Liver (tissue), 9 donors: ENCODE results near the gene DDX19B. TPM values are rescaled to one million over a fixed set of nuclear protein-coding genes. Genes with fewer than 3 reads are reported as not detected.

ENCODE experiments used
- DNase-seq: peaks from one replicate; pipeline ENCODE4 v3.0.0-alpha.2; 2017; ENCODE audit warnings: low spot score
- H3K27ac ChIP-seq, 2 donors: one replicate each; pipeline ENCODE4 v1.7.0; 2013; ENCODE audit warnings: inconsistent platforms in 2 of 2, low read length in 2 of 2, control low read depth in 1 of 2, low read depth in 1 of 2, mild to moderate bottlenecking in 1 of 2
- H3K27me3 ChIP-seq, 4 donors: one replicate each; pipeline versions ENCODE4 v1.6.1 to v1.7.0; 2013; ENCODE audit warnings: low read length in 3 of 4, inconsistent platforms in 1 of 4, mild to moderate bottlenecking in 1 of 4, moderate library complexity in 1 of 4; ENCODE audit not compliant: control insufficient read depth in 4 of 4, insufficient read depth in 4 of 4
- H3K36me3 ChIP-seq, 4 donors: one replicate each; pipeline versions ENCODE4 v1.6.1 to v1.7.0; 2013; ENCODE audit warnings: low read length in 3 of 4, mild to moderate bottlenecking in 3 of 4, low read depth in 1 of 4, moderate library complexity in 1 of 4; ENCODE audit not compliant: control insufficient read depth in 4 of 4, insufficient read depth in 3 of 4
- H3K4me1 ChIP-seq, 4 donors: one replicate each; pipeline versions ENCODE4 v1.6.1 to v1.7.0; 2013; ENCODE audit warnings: low read length in 3 of 4, mild to moderate bottlenecking in 3 of 4, moderate library complexity in 1 of 4; ENCODE audit not compliant: control insufficient read depth in 4 of 4, insufficient read depth in 4 of 4
- H3K4me3 ChIP-seq, 3 donors: one replicate each; pipeline versions ENCODE4 v1.6.1 to v1.7.0; 2013; ENCODE audit warnings: low read length in 3 of 3, control low read depth in 1 of 3, low read depth in 1 of 3, mild to moderate bottlenecking in 1 of 3
- H3K9ac ChIP-seq, 2 donors: one replicate each; pipeline ENCODE4 v1.7.0; 2013; ENCODE audit warnings: low read length in 2 of 2, mild to moderate bottlenecking in 2 of 2, moderate library complexity in 2 of 2, control low read depth in 1 of 2, low read depth in 1 of 2
- H3K9me3 ChIP-seq, 4 donors: one replicate each; pipeline versions ENCODE4 v1.6.1 to v1.7.0; 2013; ENCODE audit warnings: low read length in 3 of 4; ENCODE audit not compliant: control insufficient read depth in 4 of 4
- ATF3 ChIP-seq: IDR thresholded peaks from 2 replicates; pipeline ENCODE4 v1.6.1; 2016; ENCODE audit warnings: antibody characterized with exemption
- CTCF ChIP-seq: fragments of 150-350 bp; IDR thresholded peaks from 2 replicates; pipeline ENCODE4 v1.5.1; 2017; ENCODE audit warnings: improper control_type of control experiment, low read depth, low read length; ENCODE audit not compliant: missing input control
- EGR1 ChIP-seq, 2 donors: IDR thresholded peaks; 2 replicates each; pipeline ENCODE4 v1.6.1; 2016 to 2018; ENCODE audit warnings: antibody characterized with exemption in 2 of 2, low read depth in 2 of 2
- FOXA1 ChIP-seq: IDR thresholded peaks from 2 replicates; pipeline ENCODE4 v1.6.1; 2016; ENCODE audit warnings: antibody characterized with exemption
- FOXA2 ChIP-seq: IDR thresholded peaks from 2 replicates; pipeline ENCODE4 v1.6.1; 2016; ENCODE audit warnings: antibody characterized with exemption
- GABPA ChIP-seq, 2 donors: IDR thresholded peaks in 1 of 2; conservative IDR thresholded peaks in 1 of 2; 2 replicates each; pipeline ENCODE4 v1.6.1; 2016; ENCODE audit warnings: antibody characterized with exemption in 2 of 2, mild to moderate bottlenecking in 1 of 2, moderate library complexity in 1 of 2
- HNF4A ChIP-seq, 2 donors: conservative IDR thresholded peaks; 2 replicates each; pipeline ENCODE4 v1.6.1; 2016; ENCODE audit warnings: antibody characterized with exemption in 2 of 2, mild to moderate bottlenecking in 2 of 2
- HNF4G ChIP-seq: IDR thresholded peaks from 2 replicates; pipeline ENCODE4 v1.6.1; 2016; ENCODE audit warnings: antibody characterized with exemption
- JUND ChIP-seq, 2 donors: IDR thresholded peaks; 2 replicates each; pipeline ENCODE4 v1.6.1; 2016; ENCODE audit warnings: antibody characterized with exemption in 2 of 2
- MAX ChIP-seq: IDR thresholded peaks from 2 replicates; pipeline ENCODE4 v1.6.1; 2016; ENCODE audit warnings: antibody characterized with exemption
- NR2F2 ChIP-seq: IDR thresholded peaks from 2 replicates; pipeline ENCODE4 v1.6.1; 2016; ENCODE audit warnings: antibody characterized with exemption
- RAD21 ChIP-seq, 2 donors: IDR thresholded peaks; 2 replicates each; pipeline ENCODE4 v1.6.1; 2016; ENCODE audit warnings: antibody characterized with exemption in 2 of 2, mild to moderate bottlenecking in 2 of 2
- REST ChIP-seq: IDR thresholded peaks from 2 replicates; pipeline ENCODE4 v1.6.1; 2016; ENCODE audit warnings: antibody characterized with exemption, mild to moderate bottlenecking
- RXRA ChIP-seq, 2 donors: IDR thresholded peaks; 2 replicates each; pipeline ENCODE4 v1.6.1; 2017 to 2018; ENCODE audit warnings: antibody characterized with exemption in 2 of 2, mild to moderate bottlenecking in 1 of 2
- SP1 ChIP-seq: IDR thresholded peaks from 2 replicates; pipeline ENCODE4 v1.6.1; 2018; ENCODE audit warnings: antibody characterized with exemption, mild to moderate bottlenecking
- TAF1 ChIP-seq: conservative IDR thresholded peaks from 2 replicates; pipeline ENCODE4 v1.6.1; 2016; ENCODE audit warnings: antibody characterized with exemption, mild to moderate bottlenecking
- YY1 ChIP-seq: IDR thresholded peaks from 2 replicates; pipeline ENCODE4 v1.6.1; 2016; ENCODE audit warnings: antibody characterized with exemption, mild to moderate bottlenecking
- ZBTB33 ChIP-seq: IDR thresholded peaks from 2 replicates; pipeline ENCODE4 v1.6.1; 2016; ENCODE audit warnings: antibody characterized with exemption
- WGBS: extraction: QIAGEN DNeasy Blood & Tissue Kit; methylation state at CpG from one replicate; pipeline ENCODE4 v1.1.7; 2013; 5-methylcytosine and 5-hydroxymethylcytosine counted together
- polyA plus RNA-seq, 2 donors: library from polyadenylated mRNA; stranded (reverse) in 1 of 2; unstranded in 1 of 2; fragments of 200-250 nt in 1 of 2; fragments of >200 nt in 1 of 2; fragmentation: Nextera tagmentation in 1 of 2; extraction: Ambion mirVana in 1 of 2; gene quantifications; one replicate each; pipeline versions ENCODE4 v1.2.1 to v1.2.3, GENCODE V29; 2013 to 2015
- total RNA-seq, 2 donors: library from RNA; depleted of rRNA; stranded (reverse); fragments of >200 nt; gene quantifications; one replicate each; pipeline ENCODE4 v1.2.3, GENCODE V29; 2014
- donor health status: healthy.
- donor health status: healthy.
- donor health status: healthy.
- donor health status: healthy.
- donor health status: healthy.

DDX19B gene
- total and polyA plus RNA-seq, 4 donors: 11.3 to 21.4 (median 16.5) TPM

GRCh38 chr16:70380919-70381603 lies 82.1 kb downstream of the DDX19B start:
- no peaks in the 10 kb centered on the region for H3K27me3 ChIP-seq
- under 1% methylated on average over 52 of the region's 52 CpGs for WGBS
- H3K4me1 ChIP-seq: peaks cover 5 to 19% (median 10%) of the 10 kb centered on the region in 4 donors
- peak overlapping the region; percentile 52 to 81 for H3K9ac ChIP-seq
- DNase-seq: peak; percentile 94
- no peaks in the 10 kb centered on the region for H3K9me3 ChIP-seq
- TF ChIP-seq RAD21 (IDR thresholded peaks at IDR 0.05): peak; percentile 19 to 47
- TF ChIP-seq YY1: peak; percentile 82
- no peak for TF ChIP-seq REST
- TF ChIP-seq TAF1: peak; percentile 77
- no peak for TF ChIP-seq HNF4A (conservative IDR thresholded peaks at IDR 0.05)
- TF ChIP-seq SP1: peak; percentile 82
- peak; percentile 57 to 88 for TF ChIP-seq GABPA (IDR thresholded peaks at IDR 0.05 in 1 of 2, conservative IDR thresholded peaks at IDR 0.05 in 1 of 2)
- TF ChIP-seq MAX: peak; percentile 98
- H3K36me3 ChIP-seq: peaks cover 0 to 9% (median 4%) of the 10 kb centered on the region in 4 donors
- H3K27ac ChIP-seq: peak overlapping the region; percentile 59 to 60
- H3K4me3 ChIP-seq: peak overlapping the region; percentile 68 to 77 (median 73)

- peak overlapping the region; percentile 68 to 77 (median 73) for H3K4me3 ChIP-seq
- H3K36me3 ChIP-seq: peaks cover 0 to 6% (median 3%) of the 10 kb centered on the region in 4 donors
- no peaks in the 10 kb centered on the region for H3K9me3 ChIP-seq
- peaks cover 5 to 19% (median 10%) of the 10 kb centered on the region in 4 donors for H3K4me1 ChIP-seq
- no peak overlapping the region for H3K9ac ChIP-seq
- no peaks in the 10 kb centered on the region for H3K27me3 ChIP-seq
- peak overlapping the region; percentile 59 to 60 for H3K27ac ChIP-seq
- DNase-seq: no peak
- WGBS: 21% methylated on average over 47 of the region's 47 CpGs
- TF ChIP-seq ZBTB33 (no peak), SP1 (no peak), HNF4A (conservative IDR thresholded peaks at IDR 0.05) (no peak), FOXA1 (no peak), JUND (IDR thresholded peaks at IDR 0.05) (no peak), CTCF (no peak), YY1 (no peak), ATF3 (no peak), NR2F2 (no peak), TAF1 (no peak), MAX (no peak), FOXA2 (no peak), EGR1 (IDR thresholded peaks at IDR 0.05; ENCODE audit: low read depth in 2 of 2) (no peak), GABPA (IDR thresholded peaks at IDR 0.05 in 1 of 2, conservative IDR thresholded peaks at IDR 0.05 in 1 of 2) (no peak), RAD21 (IDR thresholded peaks at IDR 0.05) (no peak), HNF4G (no peak), REST (no peak), RXRA (IDR thresholded peaks at IDR 0.05) (no peak)
These were observed 82.8 kb downstream of the DDX19B start for GRCh38 chr16:70381604-70382342.
